SK-N-SH (cell line): ENCODE data around the gene EPB41L2. TPM values are rescaled to one million over a fixed set of nuclear protein-coding genes. Genes with fewer than 3 reads are reported as not detected.

ENCODE experiments used
- CTCF ChIA-PET: fragments of 300-600, 350-600 bp; formaldehyde crosslinking; extraction: SDS; loops from one replicate; lab custom pipeline; 2021; lab: Yijun Ruan, JAX
- POLR2A ChIA-PET: fragments of 350-600 bp; sonication (Branson Sonifier 250); formaldehyde crosslinking; extraction: SDS; loops from one replicate; lab custom pipeline; 2020; ENCODE audit warnings: antibody characterized with exemption, inconsistent platforms; lab: Yijun Ruan, JAX
- DNase-seq: peaks from one replicate; pipeline ENCODE4 v3.0.0; 2012
- H2AFZ ChIP-seq: fragments of 200-600 bp; sonication (generic); 2 replicates; pipeline ENCODE4 v1.8.1; 2016; ENCODE audit warnings: antibody characterized with exemption, mild to moderate bottlenecking, low read depth
- H3F3A ChIP-seq: fragments of 200-600 bp; sonication (generic); replicated peaks from 2 replicates; pipeline ENCODE3; 2016; ENCODE audit warnings: antibody characterized with exemption, mild to moderate bottlenecking; ENCODE audit not compliant: insufficient read depth
- H3K27ac ChIP-seq, 2 experiments: fragments of 200-500 bp in 1 of 2; fragments of 200-600 bp in 1 of 2; sonication (Bioruptor generic) in 1 of 2; sonication (generic), shearing (Covaris generic) in 1 of 2; 2 replicates each; pipeline versions ENCODE4 v1.5.1 to v1.6.1; 2014 to 2016; ENCODE audit warnings: low read depth in 2 of 2, inconsistent platforms in 1 of 2, low read length in 1 of 2, mild to moderate bottlenecking in 1 of 2, mixed read lengths in 1 of 2
- H3K27me3 ChIP-seq: fragments of 200-600 bp; sonication (generic), shearing (Covaris generic); 2 replicates; pipeline ENCODE4 v1.6.1; 2016; ENCODE audit warnings: mixed run types; ENCODE audit not compliant: insufficient read depth
- H3K36me3 ChIP-seq, 2 experiments: fragments of 200-500 bp in 1 of 2; fragments of 200-600 bp in 1 of 2; sonication (Bioruptor generic) in 1 of 2; sonication (generic) in 1 of 2; replicated peaks in 1 of 2; 2 replicates each; pipeline versions ENCODE3 to v1.5.1; 2014 to 2016; ENCODE audit warnings: low read length in 1 of 2, mild to moderate bottlenecking in 1 of 2; ENCODE audit not compliant: insufficient read depth in 2 of 2, control insufficient read depth in 1 of 2
- H3K4me1 ChIP-seq, 2 experiments: fragments of 200-500 bp in 1 of 2; fragments of 200-600 bp in 1 of 2; sonication (Bioruptor generic) in 1 of 2; sonication (generic), shearing (Covaris generic) in 1 of 2; 2 replicates each; pipeline versions ENCODE4 v1.5.1 to v1.6.1; 2014 to 2016; ENCODE audit warnings: low read depth in 1 of 2, low read length in 1 of 2, mixed run types in 1 of 2; ENCODE audit not compliant: insufficient read depth in 2 of 2, control insufficient read depth in 1 of 2
- H3K4me2 ChIP-seq: fragments of 200-600 bp; sonication (generic), shearing (Covaris generic); 2 replicates; pipeline ENCODE4 v1.6.1; 2017; ENCODE audit warnings: mixed run types
- H3K4me3 ChIP-seq, 2 experiments: fragments of 200-500 bp in 1 of 2; fragments of 200-600 bp in 1 of 2; sonication (Bioruptor generic) in 1 of 2; sonication (generic), shearing (Covaris generic) in 1 of 2; 2 replicates each; pipeline versions ENCODE4 v1.5.1 to v1.8.1; 2014 to 2016; ENCODE audit warnings: low read depth in 2 of 2, inconsistent platforms in 1 of 2, low read length in 1 of 2, mild to moderate bottlenecking in 1 of 2, mixed read lengths in 1 of 2, moderate library complexity in 1 of 2
- H3K79me2 ChIP-seq: fragments of 200-600 bp; sonication (generic); 2 replicates; pipeline ENCODE4 v1.8.1; 2017; ENCODE audit warnings: mild to moderate bottlenecking; ENCODE audit not compliant: insufficient read depth
- H3K9ac ChIP-seq: fragments of 200-600 bp; sonication (generic); 2 replicates; pipeline ENCODE4 v1.6.1; 2017; ENCODE audit warnings: mixed run types
- H3K9me2 ChIP-seq: fragments of 200-600 bp; sonication (generic); 2 replicates; pipeline ENCODE4 v1.6.1; 2017; ENCODE audit warnings: mixed run types
- H3K9me3 ChIP-seq: fragments of 200-600 bp; sonication (generic); 2 replicates; pipeline ENCODE4 v1.6.1; 2017; ENCODE audit warnings: mixed run types, mild to moderate bottlenecking, moderate library complexity
- H4K20me1 ChIP-seq: fragments of 200-600 bp; sonication (generic); 2 replicates; pipeline ENCODE4 v1.6.1; 2017; ENCODE audit warnings: mild to moderate bottlenecking, mixed run types; ENCODE audit not compliant: insufficient read depth
- EP300 ChIP-seq, 2 experiments: IDR thresholded peaks; 2 replicates each; pipeline versions ENCODE4 v1.4.0 to v1.6.1; 2012; ENCODE audit warnings: borderline replicate concordance in 1 of 2, low read depth in 1 of 2, low read length in 1 of 2
- FOXJ3 ChIP-seq: sonication (generic); formaldehyde crosslinking; IDR thresholded peaks from 2 replicates; pipeline ENCODE4 v1.5.1; 2020; ENCODE audit warnings: mild to moderate bottlenecking, missing genetic modification reagents
- GABPA ChIP-seq: IDR thresholded peaks from 2 replicates; pipeline ENCODE4 v1.4.0; 2012; ENCODE audit warnings: low read depth, mild to moderate bottlenecking
- GATA2 ChIP-seq: sonication (generic); formaldehyde crosslinking; IDR thresholded peaks from 2 replicates; pipeline ENCODE4 v1.5.0; 2020; ENCODE audit warnings: mild to moderate bottlenecking, missing genetic modification reagents
- JUND ChIP-seq: IDR thresholded peaks from 2 replicates; pipeline ENCODE4 v1.4.0; 2012
- NFIC ChIP-seq: IDR thresholded peaks from 2 replicates; pipeline ENCODE4 v1.4.0; 2012; ENCODE audit warnings: borderline replicate concordance
- RCOR1 ChIP-seq: fragments of 150-350 bp; IDR thresholded peaks from 2 replicates; pipeline ENCODE4 v1.6.1; 2017; ENCODE audit warnings: antibody characterized with exemption, low read length
- SIN3A ChIP-seq: IDR thresholded peaks from 2 replicates; pipeline ENCODE4 v1.6.1; 2012; ENCODE audit warnings: low read depth, mild to moderate bottlenecking, low read length, moderate library complexity, borderline replicate concordance
- SMC3 ChIP-seq: IDR thresholded peaks from 2 replicates; pipeline ENCODE4 v1.6.1; 2012; ENCODE audit warnings: low read depth, low read length, improper control_type of control experiment
- TCF12 ChIP-seq: IDR thresholded peaks from 2 replicates; pipeline ENCODE4 v1.4.0; 2012
- YY1 ChIP-seq: IDR thresholded peaks from 2 replicates; pipeline ENCODE4 v1.4.0; 2012; ENCODE audit warnings: low read depth, mild to moderate bottlenecking
- WGBS: methylation state at CpG from one replicate; pipeline ENCODE4 v1.1.6; 2017; ENCODE audit warnings: low lambda C conversion rate; 5-methylcytosine and 5-hydroxymethylcytosine counted together
- polyA plus RNA-seq, 3 experiments: library from polyadenylated mRNA; depleted of rRNA; stranded (reverse); fragments of >200 nt; gene quantifications; 2 replicates each; pipeline ENCODE4 v1.2.3, GENCODE V29; 2012
- TF ChIP-seq, protein P1 (sequence below): IDR thresholded peaks from 2 replicates; pipeline ENCODE4 v1.6.1; 2012; ENCODE audit warnings: mild to moderate bottlenecking, low read depth, low read length, moderate library complexity
- TF ChIP-seq, protein P2 (sequence below): IDR thresholded peaks from 2 replicates; pipeline ENCODE4; 2012
- TF ChIP-seq, protein P3 (sequence below): IDR thresholded peaks from 2 replicates; pipeline ENCODE4 v1.4.0; 2012; ENCODE audit warnings: low read depth
- TF ChIP-seq, protein P4 (sequence below): fragments of 150-350 bp; IDR thresholded peaks from 2 replicates; pipeline ENCODE4 v1.6.1; 2017; ENCODE audit warnings: antibody characterized with exemption, low read length, low read depth, borderline replicate concordance

The EPB41L2 gene
- polyA plus RNA-seq, 1 of the 3 experiments (the other 2 are of a cell fraction), result 1.4 TPM

DNA sequence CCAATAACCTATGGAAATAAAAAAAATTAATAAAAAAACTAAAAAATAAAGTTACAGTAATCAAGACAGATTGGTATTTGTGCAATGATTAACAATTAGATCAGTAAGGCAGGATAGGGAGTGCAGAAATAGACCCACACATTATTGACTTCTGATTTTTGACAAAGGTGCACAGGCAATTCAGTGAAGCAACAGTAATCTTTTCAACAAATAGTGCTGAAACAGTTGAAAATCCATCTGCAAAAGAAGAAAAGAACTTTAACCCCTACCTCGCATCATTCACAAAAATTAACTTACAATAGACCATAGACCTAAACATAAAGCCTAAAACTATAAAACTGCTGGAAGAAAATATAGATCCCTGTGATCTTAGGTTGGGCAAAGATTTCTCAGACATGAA, 240.3 kb downstream of the EPB41L2 start:
- Histone ChIP-seq H3K79me2 (no peaks in the 10 kb centered on the region), H4K20me1 (no peaks in the 10 kb centered on the region), H3K27me3 (no peaks in the 10 kb centered on the region), H2AFZ (no peak overlapping the region), H3K36me3 (no peaks in the 10 kb centered on the region), H3K4me2 (no peak overlapping the region), H3K9ac (no peak overlapping the region), H3K9me2 (no peaks in the 10 kb centered on the region), H3F3A (no peaks in the 10 kb centered on the region), H3K9me3 (no peaks in the 10 kb centered on the region), H3K4me1 (no peaks in the 10 kb centered on the region), H3K4me3 (no peak overlapping the region), H3K27ac (no peak overlapping the region)
- DNase-seq, result no peak
- 53% methylated on average over 1 of the region's 1 CpG for WGBS
- POLR2A ChIA-PET, result no interaction called here
- TF ChIP-seq RCOR1 (no peak), EP300 (IDR thresholded peaks at IDR 0.05; ENCODE audit: borderline replicate concordance in 1 of 2, low read depth in 1 of 2, low read length in 1 of 2) (no peak), SMC3 (no peak), NFIC (no peak), FOXJ3 (CRISPR knock-in tag) (no peak), GABPA (no peak), YY1 (no peak), JUND (no peak), GATA2 (CRISPR knock-in tag) (no peak), SIN3A (no peak), TCF12 (no peak)
- TF ChIP-seq, protein P1, sequence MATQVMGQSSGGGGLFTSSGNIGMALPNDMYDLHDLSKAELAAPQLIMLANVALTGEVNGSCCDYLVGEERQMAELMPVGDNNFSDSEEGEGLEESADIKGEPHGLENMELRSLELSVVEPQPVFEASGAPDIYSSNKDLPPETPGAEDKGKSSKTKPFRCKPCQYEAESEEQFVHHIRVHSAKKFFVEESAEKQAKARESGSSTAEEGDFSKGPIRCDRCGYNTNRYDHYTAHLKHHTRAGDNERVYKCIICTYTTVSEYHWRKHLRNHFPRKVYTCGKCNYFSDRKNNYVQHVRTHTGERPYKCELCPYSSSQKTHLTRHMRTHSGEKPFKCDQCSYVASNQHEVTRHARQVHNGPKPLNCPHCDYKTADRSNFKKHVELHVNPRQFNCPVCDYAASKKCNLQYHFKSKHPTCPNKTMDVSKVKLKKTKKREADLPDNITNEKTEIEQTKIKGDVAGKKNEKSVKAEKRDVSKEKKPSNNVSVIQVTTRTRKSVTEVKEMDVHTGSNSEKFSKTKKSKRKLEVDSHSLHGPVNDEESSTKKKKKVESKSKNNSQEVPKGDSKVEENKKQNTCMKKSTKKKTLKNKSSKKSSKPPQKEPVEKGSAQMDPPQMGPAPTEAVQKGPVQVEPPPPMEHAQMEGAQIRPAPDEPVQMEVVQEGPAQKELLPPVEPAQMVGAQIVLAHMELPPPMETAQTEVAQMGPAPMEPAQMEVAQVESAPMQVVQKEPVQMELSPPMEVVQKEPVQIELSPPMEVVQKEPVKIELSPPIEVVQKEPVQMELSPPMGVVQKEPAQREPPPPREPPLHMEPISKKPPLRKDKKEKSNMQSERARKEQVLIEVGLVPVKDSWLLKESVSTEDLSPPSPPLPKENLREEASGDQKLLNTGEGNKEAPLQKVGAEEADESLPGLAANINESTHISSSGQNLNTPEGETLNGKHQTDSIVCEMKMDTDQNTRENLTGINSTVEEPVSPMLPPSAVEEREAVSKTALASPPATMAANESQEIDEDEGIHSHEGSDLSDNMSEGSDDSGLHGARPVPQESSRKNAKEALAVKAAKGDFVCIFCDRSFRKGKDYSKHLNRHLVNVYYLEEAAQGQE, result no peak
- TF ChIP-seq, protein P2, sequence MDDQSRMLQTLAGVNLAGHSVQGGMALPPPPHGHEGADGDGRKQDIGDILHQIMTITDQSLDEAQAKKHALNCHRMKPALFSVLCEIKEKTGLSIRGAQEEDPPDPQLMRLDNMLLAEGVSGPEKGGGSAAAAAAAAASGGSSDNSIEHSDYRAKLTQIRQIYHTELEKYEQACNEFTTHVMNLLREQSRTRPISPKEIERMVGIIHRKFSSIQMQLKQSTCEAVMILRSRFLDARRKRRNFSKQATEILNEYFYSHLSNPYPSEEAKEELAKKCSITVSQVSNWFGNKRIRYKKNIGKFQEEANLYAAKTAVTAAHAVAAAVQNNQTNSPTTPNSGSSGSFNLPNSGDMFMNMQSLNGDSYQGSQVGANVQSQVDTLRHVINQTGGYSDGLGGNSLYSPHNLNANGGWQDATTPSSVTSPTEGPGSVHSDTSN, result no peak
- TF ChIP-seq, protein P3, sequence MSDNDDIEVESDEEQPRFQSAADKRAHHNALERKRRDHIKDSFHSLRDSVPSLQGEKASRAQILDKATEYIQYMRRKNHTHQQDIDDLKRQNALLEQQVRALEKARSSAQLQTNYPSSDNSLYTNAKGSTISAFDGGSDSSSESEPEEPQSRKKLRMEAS, result no peak
- TF ChIP-seq, protein P4, sequence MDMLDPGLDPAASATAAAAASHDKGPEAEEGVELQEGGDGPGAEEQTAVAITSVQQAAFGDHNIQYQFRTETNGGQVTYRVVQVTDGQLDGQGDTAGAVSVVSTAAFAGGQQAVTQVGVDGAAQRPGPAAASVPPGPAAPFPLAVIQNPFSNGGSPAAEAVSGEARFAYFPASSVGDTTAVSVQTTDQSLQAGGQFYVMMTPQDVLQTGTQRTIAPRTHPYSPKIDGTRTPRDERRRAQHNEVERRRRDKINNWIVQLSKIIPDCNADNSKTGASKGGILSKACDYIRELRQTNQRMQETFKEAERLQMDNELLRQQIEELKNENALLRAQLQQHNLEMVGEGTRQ, result no peak
- TF ChIP-seq, all 33 proteins: peak for 0
- CTCF ChIA-PET, result no interaction called here
